Activated CD4-positive, alpha-beta T cell treated with anti-CD3 and anti-CD28 coated beads, Interleukin-2, amount 50 U/mL, for 4 hours (primary cell): Measurements from ENCODE around the gene HOXB2.
"Not testable (repeated sequence)": the region's sequence is repeated elsewhere in the genome, so short reads cannot be mapped to it uniquely, and the experiment has no call there.

Experiments used
- DNase-seq, 2 experiments: peaks; one replicate each; pipeline ENCODE4 v3.0.0-alpha.2; 2020

HOXB2 gene

GRCh38 chr17:48513097-48513496 lies 31.8 kb downstream of the HOXB2 start:
- DNase-seq = peak in 1 of 2 experiments; percentile 5

GRCh38 chr17:48510761-48511604 lies 33.9 kb downstream of the HOXB2 start:
- peak; percentile 12 to 35 for DNase-seq

- no peak for DNase-seq
Measured at GRCh38 chr17:48510381-48510760, 34.5 kb downstream of the HOXB2 start.

GRCh38 chr17:48509708-48510107 lies 35.2 kb downstream of the HOXB2 start:
- not testable (repeated sequence) for DNase-seq

- no peak for DNase-seq
Measured at GRCh38 chr17:48506246-48506645, 38.7 kb downstream of the HOXB2 start.

GRCh38 chr17:48505788-48506187 lies 39.1 kb downstream of the HOXB2 start:
- DNase-seq = peak; percentile 22 to 39

GRCh38 chr17:48504953-48505352 lies 40.0 kb downstream of the HOXB2 start:
- DNase-seq = no peak

GRCh38 chr17:48503747-48504146 lies 41.2 kb downstream of the HOXB2 start:
- no peak for DNase-seq

- DNase-seq = no peak
Measured at GRCh38 chr17:48502901-48503300, 42.0 kb downstream of the HOXB2 start.

GRCh38 chr17:48502312-48502711 lies 42.6 kb downstream of the HOXB2 start:
- DNase-seq = no peak

GRCh38 chr17:48500435-48501426 lies 44.2 kb downstream of the HOXB2 start:
- no peak for DNase-seq

GRCh38 chr17:48499735-48500434 lies 45.0 kb downstream of the HOXB2 start:
- no peak for DNase-seq

GRCh38 chr17:48499248-48499647 lies 45.7 kb downstream of the HOXB2 start:
- DNase-seq = no peak

GRCh38 chr17:48498164-48498850 lies 46.6 kb downstream of the HOXB2 start:
- DNase-seq = no peak

- DNase-seq = no peak
Measured at GRCh38 chr17:48497103-48497502, 47.8 kb downstream of the HOXB2 start.

GRCh38 chr17:48494335-48494734 lies 50.6 kb downstream of the HOXB2 start:
- DNase-seq = no peak
